Naive thymus-derived CD4-positive, alpha-beta T cell (primary cell): ENCODE results near the gene PELI2. TPM values are rescaled to one million over a fixed set of nuclear protein-coding genes. Genes with fewer than 3 reads are reported as not detected.

Experiments used
- ATAC-seq: fragments of 150-1000 bp; cut with Tn5 transposase; 2 replicates; pipeline ENCODE4 v1.10.0; 2021; ENCODE audit warnings: mild to moderate bottlenecking, moderate library complexity
- CTCF ChIA-PET: fragments of 350-600 bp; sonication (Branson Sonifier 250); formaldehyde crosslinking; loops from one replicate; lab custom pipeline; 2021; ENCODE audit warnings: antibody characterized with exemption; lab: Charles Lee
- POLR2A ChIA-PET: fragments of 350-600 bp; sonication (Branson Sonifier 250); formaldehyde crosslinking; loops from one replicate; lab custom pipeline; 2021; ENCODE audit warnings: antibody characterized with exemption, inconsistent platforms; lab: Charles Lee
- DNase-seq, 9 donors: peaks; one replicate each; pipeline versions ENCODE4 v3.0.0 to v3.0.0-alpha.2; 2020 to 2022; ENCODE audit warnings: mixed read lengths in 1 of 9
- H3K27ac ChIP-seq: one replicate; pipeline ENCODE4 v1.7.0; 2013; ENCODE audit warnings: mild to moderate bottlenecking, low read depth, low read length, moderate library complexity
- H3K27me3 ChIP-seq, 2 donors: one replicate each; pipeline ENCODE4 v1.7.0; 2013; ENCODE audit warnings: low read length in 2 of 2, mild to moderate bottlenecking in 2 of 2, moderate library complexity in 2 of 2; ENCODE audit not compliant: control insufficient read depth in 2 of 2, insufficient read depth in 2 of 2
- H3K36me3 ChIP-seq, 3 experiments: 1 replicate in 2 of 3; 2 replicates in 1 of 3; pipeline ENCODE4 v1.7.0; 2013; ENCODE audit warnings: low read length in 3 of 3, mild to moderate bottlenecking in 3 of 3, moderate library complexity in 1 of 3; ENCODE audit not compliant: insufficient read depth in 3 of 3, control insufficient read depth in 2 of 3
- H3K4me1 ChIP-seq, 2 donors: one replicate each; pipeline ENCODE4 v1.7.0; 2013; ENCODE audit warnings: low read length in 2 of 2, mild to moderate bottlenecking in 2 of 2, moderate library complexity in 1 of 2; ENCODE audit not compliant: control insufficient read depth in 2 of 2, insufficient read depth in 2 of 2
- H3K4me3 ChIP-seq: 2 replicates; pipeline ENCODE4 v1.7.0; 2013; ENCODE audit warnings: mild to moderate bottlenecking, low read length
- H3K9me3 ChIP-seq, 3 experiments: 1 replicate in 2 of 3; 2 replicates in 1 of 3; pipeline ENCODE4 v1.7.0; 2013; ENCODE audit warnings: low read length in 3 of 3; ENCODE audit not compliant: control insufficient read depth in 2 of 3
- H3K27ac Mint-ChIP-seq, 9 donors: one replicate each; pipeline ENCODE4 v1.8.0; 2020 to 2022; ENCODE audit warnings: mixed read lengths in 9 of 9, mild to moderate bottlenecking in 8 of 9, moderate library complexity in 5 of 9, inconsistent platforms in 2 of 9
- H3K27me3 Mint-ChIP-seq, 5 donors: one replicate each; pipeline ENCODE4 v1.8.0; 2021 to 2022; ENCODE audit warnings: mixed read lengths in 5 of 5, mild to moderate bottlenecking in 1 of 5
- H3K36me3 Mint-ChIP-seq, 5 donors: one replicate each; pipeline ENCODE4 v1.8.0; 2020 to 2022; ENCODE audit warnings: mixed read lengths in 5 of 5, mild to moderate bottlenecking in 3 of 5, inconsistent platforms in 1 of 5
- H3K4me1 Mint-ChIP-seq, 7 donors: one replicate each; pipeline ENCODE4 v1.8.0; 2020 to 2022; ENCODE audit warnings: mixed read lengths in 7 of 7, mild to moderate bottlenecking in 3 of 7, inconsistent platforms in 1 of 7
- H3K4me3 Mint-ChIP-seq, 10 donors: one replicate each; pipeline ENCODE4 v1.8.0; 2020 to 2022; ENCODE audit warnings: mild to moderate bottlenecking in 10 of 10, mixed read lengths in 10 of 10, moderate library complexity in 6 of 10, inconsistent platforms in 2 of 10
- H3K9me3 Mint-ChIP-seq, 11 donors: one replicate each; pipeline ENCODE4 v1.8.0; 2020 to 2022; ENCODE audit warnings: mixed read lengths in 11 of 11, mild to moderate bottlenecking in 4 of 11, inconsistent platforms in 1 of 11, moderate library complexity in 1 of 11
- intact Hi-C, 2 donors: fragments of 100-400 bp; cut with micrococcal nuclease; formaldehyde crosslinking; loops; one replicate each; pipeline ENCODE4 v1.15.1; 2023
- polyA plus RNA-seq, 2 donors: library from polyadenylated mRNA; unstranded; fragments of 300-500 nt; fragmentation: Illumina TruSeq; gene quantifications; one replicate each; pipeline ENCODE4 v1.2.3, GENCODE V29; 2021
- total RNA-seq, 6 experiments: library from RNA in 5 of 6; stranded (reverse) in 5 of 6; gene quantifications; 1 replicate in 5 of 6; 2 replicates in 1 of 6; pipeline ENCODE4 v1.2.3 and lab custom pipeline; 2021 to 2026

Gene PELI2
- total and polyA plus RNA-seq, 7 experiments from 2014 or later: 1.7 to 24.7 (median 11.3) TPM

- POLR2A ChIA-PET: no interaction called here
- CTCF ChIA-PET: no interaction called here
- Mint-ChIP-seq H3K4me1 (peaks cover 0 to 6% (median under 1%) of the 10 kb centered on the region in 7 donors), H3K9me3 (peaks cover 0 to 5% (median 0%) of the 10 kb centered on the region in 11 donors), H3K27ac (no peak overlapping the region), H3K27me3 (no peaks in the 10 kb centered on the region), H3K36me3 (peaks cover 4 to 32% (median 9%) of the 10 kb centered on the region in 5 donors), H3K4me3 (no peak overlapping the region)
- Histone ChIP-seq H3K4me1 (no peaks in the 10 kb centered on the region), H3K4me3 (no peak overlapping the region), H3K9me3 (no peaks in the 10 kb centered on the region), H3K27ac (no peak overlapping the region), H3K36me3 (no peaks in the 10 kb centered on the region), H3K27me3 (no peaks in the 10 kb centered on the region)
- no peak for DNase-seq
- intact Hi-C loops: no loop called here
- no peak for ATAC-seq
Measured at GRCh38 chr14:56185992-56186391, 67.8 kb downstream of the PELI2 start.

- POLR2A ChIA-PET: no interaction called here
- CTCF ChIA-PET: no interaction called here
- no peak overlapping the region for H3K4me3 Mint-ChIP-seq
Measured at GRCh38 chr14:56187736-56188135, 69.5 kb downstream of the PELI2 start.

GRCh38 chr14:56189307-56189706, 71.1 kb downstream of the PELI2 start:
- peaks cover 3 to 18% (median 14%) of the 10 kb centered on the region in 7 donors for H3K4me1 Mint-ChIP-seq
- Histone ChIP-seq H3K27ac (no peak overlapping the region), H3K4me1 (peaks cover 0 to 2% of the 10 kb centered on the region in 2 donors), H3K4me3 (no peak overlapping the region), H3K9me3 (no peaks in the 10 kb centered on the region), H3K36me3 (no peaks in the 10 kb centered on the region), H3K27me3 (no peaks in the 10 kb centered on the region)
- ChIA-PET CTCF (interaction anchor here (0.6 kb wide), 1 partner anchor 760 kb away, joined by 3 read pairs; no protein-coding TSS in a partner anchor), POLR2A (interaction anchor here (0.6 kb wide), 1 partner anchor 600 kb away, joined by 4 read pairs; no protein-coding TSS in a partner anchor)
- no peak for DNase-seq
- no peak for ATAC-seq
- H3K4me3 Mint-ChIP-seq: no peak overlapping the region
- intact Hi-C loops: no loop called here
- no peaks in the 10 kb centered on the region for H3K27me3 Mint-ChIP-seq
- peaks cover 4 to 14% (median 6%) of the 10 kb centered on the region in 5 donors for H3K36me3 Mint-ChIP-seq
- peaks cover 0 to 5% (median 0%) of the 10 kb centered on the region in 11 donors for H3K9me3 Mint-ChIP-seq
- H3K27ac Mint-ChIP-seq: no peak overlapping the region

More at GRCh38 chr14:56187736-56188135, 69.5 kb downstream of the PELI2 start:
- no peaks in the 10 kb centered on the region for H3K4me1 ChIP-seq
- H3K27ac Mint-ChIP-seq: peak overlapping the region in 1 of 9 donors; percentile 14
- intact Hi-C loops: no loop called here
- ATAC-seq (no peak), DNase-seq (no peak)
- no peak overlapping the region for H3K4me3 ChIP-seq
- H3K27ac ChIP-seq: no peak overlapping the region
- H3K36me3 Mint-ChIP-seq: peaks cover 4 to 17% (median 6%) of the 10 kb centered on the region in 5 donors
- H3K9me3 ChIP-seq: no peaks in the 10 kb centered on the region
- H3K9me3 Mint-ChIP-seq: peaks cover 0 to 5% (median 0%) of the 10 kb centered on the region in 11 donors
- H3K4me1 Mint-ChIP-seq: peaks cover 0 to 5% (median under 1%) of the 10 kb centered on the region in 7 donors
- H3K27me3 ChIP-seq: no peaks in the 10 kb centered on the region
- no peaks in the 10 kb centered on the region for H3K36me3 ChIP-seq
- no peaks in the 10 kb centered on the region for H3K27me3 Mint-ChIP-seq

- Histone ChIP-seq H3K36me3 (no peaks in the 10 kb centered on the region), H3K27ac (no peak overlapping the region), H3K4me1 (peaks cover 0 to 15% of the 10 kb centered on the region in 2 donors), H3K4me3 (no peak overlapping the region), H3K27me3 (no peaks in the 10 kb centered on the region), H3K9me3 (no peaks in the 10 kb centered on the region)
- DNase-seq (no peak), ATAC-seq (no peak)
- Mint-ChIP-seq H3K9me3 (peaks cover 0 to 3% (median 0%) of the 10 kb centered on the region in 11 donors), H3K27ac (peak overlapping the region in 3 of 9 donors; percentile 17 to 74 (median 51)), H3K4me1 (peaks cover 16 to 38% (median 34%) of the 10 kb centered on the region in 7 donors), H3K27me3 (no peaks in the 10 kb centered on the region), H3K36me3 (peaks cover 0 to 4% (median 0%) of the 10 kb centered on the region in 5 donors), H3K4me3 (peak overlapping the region in 1 of 10 donors; percentile 56)
- ChIA-PET CTCF (no interaction called here), POLR2A (interaction anchor here (0.7 kb wide), 1 partner anchor 28 kb away, joined by 4 read pairs; no protein-coding TSS in a partner anchor)
- intact Hi-C loops: no loop called here
Measured at GRCh38 chr14:56193347-56193746, 75.1 kb downstream of the PELI2 start.

DNA sequence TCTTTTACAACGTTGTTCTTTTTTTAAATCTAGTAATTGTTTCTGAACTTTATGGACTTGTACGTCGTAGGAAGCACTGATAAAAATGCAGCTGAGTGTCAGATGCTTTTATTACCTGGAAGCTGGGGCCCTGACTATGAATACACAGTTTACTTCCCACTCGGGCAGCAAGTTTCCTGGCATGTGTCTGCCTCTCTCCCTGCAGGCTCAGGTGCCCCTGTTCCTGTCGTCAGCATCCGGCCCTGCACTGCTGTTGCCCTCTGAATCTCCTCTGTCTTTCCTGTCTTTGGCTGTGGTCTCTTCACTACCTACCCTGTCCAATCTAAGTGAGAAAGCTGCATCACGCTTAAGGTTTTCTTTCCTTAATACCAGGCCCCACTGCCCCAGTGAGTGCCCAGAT, 75.8 kb downstream of the PELI2 start:
- H3K4me1 Mint-ChIP-seq: peaks cover 16 to 38% (median 34%) of the 10 kb centered on the region in 7 donors
- DNase-seq (peak in 4 of 9 donors; percentile 14 to 35 (median 32)), ATAC-seq (peak; percentile 45)
- intact Hi-C loops: loop anchor here (2.0 kb wide), 2 partner anchors 21 to 75 kb away; partner anchors contain the start of gene PELI2 (in 1 of the 2)
- H3K9me3 Mint-ChIP-seq: peaks cover 0 to 3% (median 0%) of the 10 kb centered on the region in 11 donors
- H3K27me3 Mint-ChIP-seq: no peaks in the 10 kb centered on the region
- H3K36me3 Mint-ChIP-seq: peaks cover 0 to 4% (median 0%) of the 10 kb centered on the region in 5 donors
- H3K4me1 ChIP-seq: peaks cover 0 to 15% of the 10 kb centered on the region in 2 donors
- no peak overlapping the region for H3K27ac ChIP-seq
- POLR2A ChIA-PET: no interaction called here
- H3K27me3 ChIP-seq: no peaks in the 10 kb centered on the region
- H3K9me3 ChIP-seq: no peaks in the 10 kb centered on the region
- peak overlapping the region in 6 of 9 donors; percentile 1 to 86 (median 70) for H3K27ac Mint-ChIP-seq
- H3K36me3 ChIP-seq: no peaks in the 10 kb centered on the region
- CTCF ChIA-PET: no interaction called here
- peak overlapping the region in 9 of 10 donors; percentile 1 to 79 (median 16) for H3K4me3 Mint-ChIP-seq
- no peak overlapping the region for H3K4me3 ChIP-seq

DNA sequence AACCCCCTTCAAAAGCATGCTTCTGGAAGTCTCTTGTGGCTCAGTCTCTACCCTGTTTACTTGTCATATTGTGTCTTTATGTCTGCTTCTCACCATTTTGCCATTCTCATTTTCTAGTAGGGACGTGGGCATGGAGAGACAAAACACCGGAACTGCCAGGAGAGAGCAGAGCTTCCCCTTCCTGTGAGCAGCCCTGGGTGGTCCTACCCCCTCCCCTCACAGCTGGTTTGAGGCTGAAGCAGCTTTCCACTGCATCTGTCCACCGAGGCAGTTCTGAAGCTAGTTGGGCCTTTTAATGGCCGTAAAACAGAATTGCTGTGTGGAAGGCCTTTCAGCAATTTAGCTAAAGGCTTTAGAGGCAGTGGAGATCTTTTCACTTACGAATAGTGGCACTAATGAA, 77.0 kb downstream of the PELI2 start:
- H3K9me3 ChIP-seq: no peaks in the 10 kb centered on the region
- peaks cover 0 to 3% (median 0%) of the 10 kb centered on the region in 11 donors for H3K9me3 Mint-ChIP-seq
- DNase-seq (no peak), ATAC-seq (peak; percentile 21)
- H3K27ac ChIP-seq: no peak overlapping the region
- H3K36me3 ChIP-seq: no peaks in the 10 kb centered on the region
- H3K27me3 ChIP-seq: no peaks in the 10 kb centered on the region
- H3K4me1 Mint-ChIP-seq: peaks cover 16 to 38% (median 34%) of the 10 kb centered on the region in 7 donors
- no peak overlapping the region for H3K4me3 ChIP-seq
- intact Hi-C loops: loop anchor here (2.0 to 5.0 kb wide), 3 partner anchors 22 to 78 kb away; partner anchors contain the start of gene PELI2 (in 2 of the 2)
- peak overlapping the region in 8 of 9 donors; percentile 52 to 88 (median 79) for H3K27ac Mint-ChIP-seq
- H3K36me3 Mint-ChIP-seq: peaks cover 0 to 4% (median 0%) of the 10 kb centered on the region in 5 donors
- ChIA-PET CTCF (no interaction called here), POLR2A (no interaction called here)
- peaks cover 0 to 15% of the 10 kb centered on the region in 2 donors for H3K4me1 ChIP-seq
- peak overlapping the region in 9 of 10 donors; percentile 15 to 79 (median 59) for H3K4me3 Mint-ChIP-seq
- H3K27me3 Mint-ChIP-seq: no peaks in the 10 kb centered on the region
